GM12878 (cell line): Measurements from ENCODE around the gene S100G.

Experiments
- ASH2L ChIP-seq: fragments of 300-600, 200-600 bp; sonication (generic); IDR thresholded peaks from 2 replicates; pipeline ENCODE4 v1.6.1; 2017; ENCODE audit warnings: low read depth, mild to moderate bottlenecking, borderline replicate concordance
- CBX3 ChIP-seq: fragments of 200-600 bp; sonication (generic); IDR thresholded peaks from 2 replicates; pipeline ENCODE4 v1.6.1; 2016; ENCODE audit warnings: low read depth, borderline replicate concordance
- CEBPB ChIP-seq, 2 experiments: fragments of 150-350 bp in 1 of 2; IDR thresholded peaks; 2 replicates each; pipeline ENCODE4 v1.6.1; 2012 to 2014; ENCODE audit warnings: low read depth in 2 of 2, low read length in 2 of 2, borderline replicate concordance in 1 of 2, inconsistent platforms in 1 of 2
- CTCF ChIP-seq, 3 experiments: IDR thresholded peaks in 2 of 3; conservative IDR thresholded peaks in 1 of 3; 2 replicates each; pipeline ENCODE4 v1.5.1; 2011; ENCODE audit warnings: low read depth in 3 of 3, low read length in 3 of 3, mild to moderate bottlenecking in 3 of 3, control low read depth in 2 of 3, moderate library complexity in 2 of 3, inconsistent platforms in 1 of 3, mixed read lengths in 1 of 3; ENCODE audit not compliant: control insufficient read depth in 2 of 3, insufficient read depth in 1 of 3; ENCODE audit errors: extremely low read depth in 1 of 3
- MTA3 ChIP-seq: IDR thresholded peaks from 2 replicates; pipeline ENCODE4 v1.6.1; 2012; ENCODE audit warnings: low read length, inconsistent platforms, borderline replicate concordance
- NFYA ChIP-seq: IDR thresholded peaks from 2 replicates; pipeline ENCODE4 v1.6.1; 2011; ENCODE audit warnings: low read depth, mild to moderate bottlenecking, low read length, improper control_type of control experiment, borderline replicate concordance
- TAF1 ChIP-seq: IDR thresholded peaks from 2 replicates; pipeline ENCODE4 v1.6.1; 2011; ENCODE audit warnings: mild to moderate bottlenecking, low read depth, low read length, borderline replicate concordance
- TARDBP ChIP-seq: IDR thresholded peaks from 2 replicates; pipeline ENCODE4 v1.6.1; 2016; ENCODE audit warnings: borderline replicate concordance

DNA sequence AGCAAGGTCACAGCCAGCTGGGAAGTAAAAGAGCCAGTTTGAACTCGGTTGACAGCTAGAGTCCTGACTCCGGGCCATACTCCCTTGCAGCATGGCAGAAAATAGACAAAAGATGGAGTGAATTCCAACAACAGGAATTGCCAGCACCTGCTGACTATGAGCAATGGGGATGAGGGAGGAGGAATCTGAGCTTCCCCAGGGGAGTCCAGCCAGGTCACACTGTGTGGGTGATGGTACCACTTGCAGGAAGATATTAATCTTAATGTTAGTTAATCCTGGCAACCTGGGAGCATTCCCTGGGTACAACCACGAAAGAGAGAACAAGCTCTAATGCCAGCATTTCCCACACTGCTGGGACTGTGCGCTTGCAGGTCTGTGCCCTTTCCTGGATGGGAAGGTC, 48.1 kb upstream of the S100G start:
- TF ChIP-seq NFYA = no peak
- TF ChIP-seq CBX3 = no peak
- no peak for TF ChIP-seq CTCF (IDR thresholded peaks at IDR 0.05 in 2 of 3, conservative IDR thresholded peaks at IDR 0.05 in 1 of 3; ENCODE audit: control insufficient read depth in 2 of 3, extremely low read depth in 1 of 3, insufficient read depth in 1 of 3, low read depth in 3 of 3, low read length in 3 of 3)
- no peak for TF ChIP-seq TARDBP
- TF ChIP-seq MTA3 = no peak
- no peak for TF ChIP-seq TAF1
- no peak for TF ChIP-seq ASH2L
- TF ChIP-seq CEBPB (IDR thresholded peaks at IDR 0.05; ENCODE audit: borderline replicate concordance in 1 of 2, low read depth in 2 of 2, low read length in 2 of 2) = no peak
